ENCODE measurements around the gene LRP1.

Gene LRP1

DNA sequence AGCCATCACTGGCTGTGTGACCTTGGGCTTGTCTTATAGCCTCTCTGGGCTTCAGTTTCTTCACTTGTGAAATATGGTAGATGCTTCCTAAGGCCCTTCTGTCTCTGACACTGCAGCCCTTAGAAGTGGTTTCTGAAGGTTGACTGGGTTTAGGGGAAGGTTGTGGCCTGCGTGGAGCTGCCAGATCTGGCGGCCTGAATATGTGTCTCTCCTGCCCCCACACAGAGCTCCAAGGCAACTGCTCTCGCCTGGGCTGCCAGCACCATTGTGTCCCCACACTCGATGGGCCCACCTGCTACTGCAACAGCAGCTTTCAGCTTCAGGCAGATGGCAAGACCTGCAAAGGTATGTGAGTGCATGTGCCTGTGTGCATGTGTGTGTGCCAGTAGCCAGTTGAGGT lies 15.2 kb downstream of the LRP1 start:
- no peak for DNase-seq (ENCODE audit: low read depth, low spot score)
- no peak overlapping the region for H3K4me3 ChIP-seq (ENCODE audit: low read depth, low read length)
- in situ Hi-C loops (cut with HindIII; ENCODE audit: low sequenced_read_pairs): no loop called here
- TF ChIP-seq, protein P1, sequence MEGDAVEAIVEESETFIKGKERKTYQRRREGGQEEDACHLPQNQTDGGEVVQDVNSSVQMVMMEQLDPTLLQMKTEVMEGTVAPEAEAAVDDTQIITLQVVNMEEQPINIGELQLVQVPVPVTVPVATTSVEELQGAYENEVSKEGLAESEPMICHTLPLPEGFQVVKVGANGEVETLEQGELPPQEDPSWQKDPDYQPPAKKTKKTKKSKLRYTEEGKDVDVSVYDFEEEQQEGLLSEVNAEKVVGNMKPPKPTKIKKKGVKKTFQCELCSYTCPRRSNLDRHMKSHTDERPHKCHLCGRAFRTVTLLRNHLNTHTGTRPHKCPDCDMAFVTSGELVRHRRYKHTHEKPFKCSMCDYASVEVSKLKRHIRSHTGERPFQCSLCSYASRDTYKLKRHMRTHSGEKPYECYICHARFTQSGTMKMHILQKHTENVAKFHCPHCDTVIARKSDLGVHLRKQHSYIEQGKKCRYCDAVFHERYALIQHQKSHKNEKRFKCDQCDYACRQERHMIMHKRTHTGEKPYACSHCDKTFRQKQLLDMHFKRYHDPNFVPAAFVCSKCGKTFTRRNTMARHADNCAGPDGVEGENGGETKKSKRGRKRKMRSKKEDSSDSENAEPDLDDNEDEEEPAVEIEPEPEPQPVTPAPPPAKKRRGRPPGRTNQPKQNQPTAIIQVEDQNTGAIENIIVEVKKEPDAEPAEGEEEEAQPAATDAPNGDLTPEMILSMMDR (IDR thresholded peaks at IDR 0.05; ENCODE audit: low read depth, low read length): no peak

DNA sequence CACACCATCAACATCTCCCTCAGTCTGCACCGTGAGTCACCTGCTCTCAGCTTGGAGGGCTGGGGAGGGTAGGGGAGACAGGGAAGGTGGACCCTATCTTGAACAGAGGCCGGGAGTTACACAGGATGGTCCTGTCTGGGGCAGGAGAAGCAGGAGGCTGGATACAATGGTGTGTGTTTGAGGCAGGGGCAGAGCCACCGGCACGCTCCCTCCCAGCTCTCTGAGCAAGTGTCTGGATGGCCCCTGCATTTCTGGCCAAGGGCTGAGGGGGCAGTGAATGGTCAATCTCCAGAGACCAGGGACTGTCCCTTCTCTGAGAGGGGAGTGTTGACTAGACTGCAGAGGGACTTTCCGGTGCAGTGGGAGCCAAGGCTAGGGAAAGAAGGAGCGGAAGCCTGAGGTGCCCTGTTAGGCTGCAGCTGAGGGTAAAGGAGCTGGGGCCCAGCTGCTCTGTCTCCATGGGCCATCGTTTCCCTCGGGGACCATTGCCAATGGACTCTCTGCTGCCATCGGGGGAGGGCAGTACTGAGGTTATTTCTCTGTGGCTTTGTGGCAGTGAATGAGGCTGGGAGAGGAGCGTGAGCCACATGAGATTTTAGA lies 17.3 kb downstream of the LRP1 start:
- in situ Hi-C loops (cut with HindIII; ENCODE audit: low sequenced_read_pairs): no loop called here
- TF ChIP-seq, protein P1 (IDR thresholded peaks at IDR 0.05; ENCODE audit: low read depth, low read length): no peak
- no peak overlapping the region for H3K4me3 ChIP-seq (ENCODE audit: low read depth, low read length)
- DNase-seq (ENCODE audit: low read depth, low spot score): no peak

DNA sequence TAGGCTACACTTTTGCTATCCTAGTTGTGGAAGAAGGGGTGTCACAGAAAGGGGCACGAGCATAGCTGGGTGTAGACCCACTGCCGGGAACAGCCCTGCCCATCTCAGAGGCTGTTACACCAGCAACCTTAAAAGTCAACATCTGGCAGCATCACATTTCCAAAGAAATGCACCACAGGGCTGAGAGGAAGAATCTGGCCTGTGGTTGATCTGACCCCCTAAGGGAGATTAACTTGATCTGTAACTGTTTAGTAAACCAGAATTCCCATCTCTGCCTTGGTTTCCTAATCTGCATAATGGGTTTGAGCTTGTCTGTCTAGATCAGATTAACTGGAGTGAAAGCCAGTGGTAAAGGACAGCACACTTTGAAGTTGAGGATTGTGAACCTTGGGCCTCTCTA lies 17.8 kb downstream of the LRP1 start:
- DNase-seq (ENCODE audit: low read depth, low spot score): no peak
- TF ChIP-seq, protein P1 (IDR thresholded peaks at IDR 0.05; ENCODE audit: low read depth, low read length): no peak
- no peak overlapping the region for H3K4me3 ChIP-seq (ENCODE audit: low read depth, low read length)
- in situ Hi-C loops (cut with HindIII; ENCODE audit: low sequenced_read_pairs): no loop called here

DNA sequence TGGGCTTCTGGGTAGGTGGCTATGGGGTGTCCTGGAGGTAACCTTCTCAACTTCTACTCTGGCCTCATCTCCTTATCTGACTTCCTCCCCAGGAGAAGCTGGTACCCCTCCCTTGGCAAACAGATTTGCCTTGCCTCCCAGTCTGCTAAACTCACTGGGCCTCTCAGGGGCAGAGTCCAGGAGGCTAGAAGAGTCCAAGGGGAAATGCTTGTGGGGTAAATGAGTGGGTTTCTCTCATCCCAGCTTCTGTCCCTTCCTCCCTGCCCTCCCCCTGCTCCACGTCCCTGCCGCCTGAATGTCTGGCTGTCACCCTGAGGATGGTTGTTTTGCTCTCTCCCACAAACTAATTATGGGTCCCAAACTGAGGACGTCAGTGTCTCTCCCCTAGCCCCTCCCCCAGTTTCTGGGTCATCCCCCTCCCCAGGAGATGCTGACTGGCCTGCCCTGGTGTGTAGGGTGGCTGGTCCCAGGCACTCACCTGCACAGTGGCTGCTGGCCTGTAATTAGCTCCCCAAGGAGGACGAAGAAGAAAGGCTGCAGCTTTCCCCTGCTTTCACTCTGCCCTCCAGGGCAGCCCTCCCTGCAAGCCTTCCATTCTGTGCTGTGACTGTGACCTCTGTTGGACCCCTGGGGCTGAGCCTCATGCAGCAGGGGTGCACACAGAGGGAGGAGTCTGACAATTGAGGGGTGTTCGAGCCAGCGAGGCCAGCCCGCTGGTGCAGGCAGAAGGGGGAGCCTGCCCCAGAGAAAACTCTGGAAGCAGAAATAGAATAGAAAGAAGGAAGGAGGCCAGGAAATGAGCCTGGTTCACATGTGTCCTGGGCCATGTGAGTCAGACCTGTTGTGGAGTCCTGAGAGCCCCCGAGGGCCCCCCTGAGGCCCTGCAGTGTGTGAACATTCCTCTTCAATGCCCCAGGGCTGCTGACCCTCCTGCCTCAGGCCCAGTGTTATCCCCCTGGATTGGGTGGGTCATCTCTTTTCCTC lies 19.0 kb downstream of the LRP1 start, which contains the start of gene LRP1-AS:
Gene LRP1-AS, minus strand, starts transcription at position 659 of the 984 bp plus-strand sequence.
- H3K4me3 ChIP-seq (ENCODE audit: low read depth, low read length): no peak within 1 kb of the TSS
- TF ChIP-seq, protein P1 (IDR thresholded peaks at IDR 0.05; ENCODE audit: low read depth, low read length): no peak
- peak; percentile 58 for DNase-seq (ENCODE audit: low read depth, low spot score)
- in situ Hi-C loops (cut with HindIII; ENCODE audit: low sequenced_read_pairs): no loop called here

DNA sequence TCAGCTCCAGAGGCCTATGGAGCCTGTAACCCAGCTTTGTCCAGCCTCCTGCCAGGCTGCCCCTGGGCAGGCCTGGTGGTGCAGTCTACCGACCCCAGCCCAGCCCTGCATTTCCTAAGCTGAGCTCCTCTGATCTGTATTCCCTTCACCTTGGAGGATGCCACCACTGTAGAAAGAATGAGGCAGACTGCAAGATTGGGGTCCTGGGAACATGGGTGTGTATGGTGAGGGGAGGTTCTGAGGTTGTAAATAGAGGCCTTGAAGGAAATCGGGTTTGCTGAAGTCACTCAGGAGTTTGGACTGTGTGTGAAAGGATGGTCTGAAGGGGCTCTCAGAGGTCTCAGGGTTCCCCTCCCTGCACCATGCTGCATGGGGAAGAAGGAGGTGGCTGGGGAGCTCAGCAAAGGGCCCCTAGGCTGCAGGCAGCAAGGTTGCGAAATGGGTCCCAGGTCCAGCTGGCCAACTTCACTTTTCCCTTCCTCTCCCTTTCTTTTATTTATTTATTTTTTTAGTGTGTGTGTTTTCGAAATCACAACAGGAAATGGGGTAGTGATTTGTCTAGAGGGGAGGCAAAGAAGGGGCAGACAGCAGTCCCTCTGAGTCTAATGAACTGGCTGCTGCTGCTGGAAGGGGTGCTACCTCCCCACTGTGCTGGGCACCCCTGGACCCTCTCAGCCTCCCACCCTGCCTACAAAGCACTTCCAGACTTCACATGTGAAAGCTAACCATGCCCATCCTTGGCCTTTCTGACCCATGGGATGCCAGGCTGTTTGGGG lies 20.4 kb downstream of the LRP1 start:
- in situ Hi-C loops (cut with HindIII; ENCODE audit: low sequenced_read_pairs): no loop called here
- DNase-seq (ENCODE audit: low read depth, low spot score): no peak
- no peak overlapping the region for H3K4me3 ChIP-seq (ENCODE audit: low read depth, low read length)
- TF ChIP-seq, protein P1 (IDR thresholded peaks at IDR 0.05; ENCODE audit: low read depth, low read length): no peak

DNA sequence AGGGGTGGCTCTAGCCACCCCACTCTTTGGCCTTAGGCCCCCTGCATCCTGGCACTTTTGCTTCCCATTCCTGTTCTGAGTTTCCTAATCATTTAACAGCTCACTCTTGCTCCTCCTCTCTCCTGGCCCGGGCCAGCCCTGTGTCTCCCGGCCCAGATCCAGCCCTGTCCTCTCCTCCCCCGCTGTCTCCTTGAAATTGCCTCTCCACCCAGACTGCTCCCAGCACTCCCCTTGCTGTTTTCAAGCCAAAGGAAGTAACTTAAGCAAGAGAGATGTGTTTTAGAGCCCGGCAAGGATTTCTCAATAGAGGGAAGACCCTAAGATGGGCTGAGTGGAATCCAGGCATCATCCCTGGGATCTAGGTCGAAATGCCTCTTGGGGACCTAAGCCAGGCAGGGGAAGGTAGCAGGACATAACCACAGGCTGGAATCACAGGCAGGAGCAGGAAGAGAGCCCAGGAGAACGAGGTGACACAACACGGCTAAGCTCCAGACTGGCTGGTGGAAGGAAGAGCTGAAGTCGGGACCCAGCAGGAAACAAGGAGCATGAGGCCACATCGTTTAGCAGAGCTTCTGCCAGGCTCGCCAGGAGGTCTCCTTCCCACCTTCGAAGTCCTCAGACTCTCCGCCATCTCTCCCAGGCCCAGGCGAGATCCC lies 21.1 kb downstream of the LRP1 start:
- in situ Hi-C loops (cut with HindIII; ENCODE audit: low sequenced_read_pairs): no loop called here
- H3K4me3 ChIP-seq (ENCODE audit: low read depth, low read length): no peak overlapping the region
- no peak for DNase-seq (ENCODE audit: low read depth, low spot score)

More for the DNA sequence above, 21.1 kb downstream of the LRP1 start:
- TF ChIP-seq, protein P1 (IDR thresholded peaks at IDR 0.05; ENCODE audit: low read depth, low read length): no peak
